Ascending aorta (tissue), 2 donors: ENCODE data around the gene FKBP2. TPM values are rescaled to one million over a fixed set of nuclear protein-coding genes. Genes with fewer than 3 reads are reported as not detected.

Experiments used
- DNase-seq, 2 donors: peaks; one replicate each; pipeline ENCODE4 v3.0.0-alpha.2; 2019; ENCODE audit warnings: low spot score in 2 of 2
- H3K27ac ChIP-seq, 2 donors: fragments of 200-600 bp; sonication (generic); one replicate each; pipeline ENCODE4 v1.5.1; 2016 to 2017; ENCODE audit warnings: mild to moderate bottlenecking in 1 of 2
- H3K27me3 ChIP-seq: fragments of 200-600 bp; sonication (generic); one replicate; pipeline ENCODE4 v1.5.1; 2017
- H3K36me3 ChIP-seq, 2 donors: fragments of 200-600 bp; sonication (generic); one replicate each; pipeline ENCODE4 v1.5.1; 2016
- H3K4me1 ChIP-seq, 2 donors: fragments of 200-600 bp; sonication (generic); one replicate each; pipeline ENCODE4 v1.5.1; 2016 to 2017; ENCODE audit warnings: mild to moderate bottlenecking in 1 of 2
- H3K4me3 ChIP-seq, 2 donors: fragments of 200-600 bp; sonication (generic); one replicate each; pipeline ENCODE4 v1.5.1; 2016 to 2017; ENCODE audit warnings: mild to moderate bottlenecking in 1 of 2
- H3K9me3 ChIP-seq, 2 donors: fragments of 200-600 bp; sonication (generic); one replicate each; pipeline ENCODE4 v1.5.1; 2016
- intact Hi-C: fragments of 100-400 bp; cut with DNase I; formaldehyde crosslinking; loops from one replicate; pipeline ENCODE4 v1.15.1; 2023
- total RNA-seq: library from RNA; depleted of rRNA; stranded (reverse); fragments of >200 nt; gene quantifications from one replicate; pipeline ENCODE4 v1.1.0, GENCODE V29; 2016
- TF ChIP-seq, protein P1 (sequence below), 3 experiments: fragments of 200-600 bp in 2 of 3; fragments of 450-650 bp in 1 of 3; sonication (generic) in 2 of 3; IDR thresholded peaks; one replicate each; pipeline ENCODE4 v1.5.1; 2016 to 2019; ENCODE audit warnings: antibody characterized with exemption in 3 of 3, mild to moderate bottlenecking in 1 of 3, moderate library complexity in 1 of 3

FKBP2 gene
- total RNA-seq, 1 donor from 2014 or later, result 17.7 TPM

DNA sequence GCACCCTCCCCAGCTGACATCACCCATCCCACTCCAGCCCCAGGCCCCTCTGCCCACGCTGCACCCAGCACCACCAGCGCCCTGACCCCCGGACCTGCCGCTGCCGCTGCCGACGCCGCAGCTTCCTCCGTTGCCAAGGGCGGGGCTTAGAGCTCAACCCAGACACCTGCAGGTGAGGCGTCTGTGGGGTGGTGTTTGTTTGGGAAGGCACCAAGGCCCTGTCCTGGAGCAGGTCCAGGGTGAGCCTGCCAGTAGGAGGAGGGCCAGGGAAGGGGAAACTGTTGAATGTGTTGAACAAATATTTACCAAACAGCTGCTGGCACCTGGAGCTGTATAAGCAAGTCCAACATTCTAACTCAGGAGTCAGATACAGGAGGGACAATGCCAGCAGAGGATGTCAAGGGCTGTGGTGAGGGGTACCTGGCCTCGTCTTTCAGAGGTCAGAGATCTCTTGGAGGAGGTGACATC is 3.4 kb upstream of the FKBP2 start:
- Histone ChIP-seq H3K36me3 (peaks cover 17 to 19% of the 10 kb centered on the region in 2 donors), H3K27ac (no peak overlapping the region), H3K4me3 (no peak overlapping the region), H3K9me3 (no peaks in the 10 kb centered on the region), H3K27me3 (no peaks in the 10 kb centered on the region), H3K4me1 (peaks cover 5 to 35% of the 10 kb centered on the region in 2 donors)
- intact Hi-C loops, result no loop called here
- TF ChIP-seq, protein P1, sequence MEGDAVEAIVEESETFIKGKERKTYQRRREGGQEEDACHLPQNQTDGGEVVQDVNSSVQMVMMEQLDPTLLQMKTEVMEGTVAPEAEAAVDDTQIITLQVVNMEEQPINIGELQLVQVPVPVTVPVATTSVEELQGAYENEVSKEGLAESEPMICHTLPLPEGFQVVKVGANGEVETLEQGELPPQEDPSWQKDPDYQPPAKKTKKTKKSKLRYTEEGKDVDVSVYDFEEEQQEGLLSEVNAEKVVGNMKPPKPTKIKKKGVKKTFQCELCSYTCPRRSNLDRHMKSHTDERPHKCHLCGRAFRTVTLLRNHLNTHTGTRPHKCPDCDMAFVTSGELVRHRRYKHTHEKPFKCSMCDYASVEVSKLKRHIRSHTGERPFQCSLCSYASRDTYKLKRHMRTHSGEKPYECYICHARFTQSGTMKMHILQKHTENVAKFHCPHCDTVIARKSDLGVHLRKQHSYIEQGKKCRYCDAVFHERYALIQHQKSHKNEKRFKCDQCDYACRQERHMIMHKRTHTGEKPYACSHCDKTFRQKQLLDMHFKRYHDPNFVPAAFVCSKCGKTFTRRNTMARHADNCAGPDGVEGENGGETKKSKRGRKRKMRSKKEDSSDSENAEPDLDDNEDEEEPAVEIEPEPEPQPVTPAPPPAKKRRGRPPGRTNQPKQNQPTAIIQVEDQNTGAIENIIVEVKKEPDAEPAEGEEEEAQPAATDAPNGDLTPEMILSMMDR (IDR thresholded peaks at IDR 0.05), result no peak
- DNase-seq, result no peak

- no peak for DNase-seq
- H3K36me3 ChIP-seq, result peaks cover 17 to 19% of the 10 kb centered on the region in 2 donors
- TF ChIP-seq, protein P1 (IDR thresholded peaks at IDR 0.05), result no peak
- peaks cover 5 to 35% of the 10 kb centered on the region in 2 donors for H3K4me1 ChIP-seq
- H3K4me3 ChIP-seq, result no peak overlapping the region
- H3K9me3 ChIP-seq, result no peaks in the 10 kb centered on the region
- H3K27me3 ChIP-seq, result no peaks in the 10 kb centered on the region
- H3K27ac ChIP-seq, result peak overlapping the region in 1 of 2 donors; percentile 22
- intact Hi-C loops, result no loop called here
These were observed 2.8 kb upstream of the FKBP2 start for GRCh38 chr11:64238076-64238475.

GRCh38 chr11:64238999-64239398 is 1.9 kb upstream of the FKBP2 start:
- no peaks in the 10 kb centered on the region for H3K27me3 ChIP-seq
- TF ChIP-seq, protein P1 (IDR thresholded peaks at IDR 0.05), result no peak
- peak overlapping the region; percentile 99 for H3K27ac ChIP-seq
- H3K4me1 ChIP-seq, result peaks cover 5 to 36% of the 10 kb centered on the region in 2 donors
- DNase-seq, result no peak
- H3K9me3 ChIP-seq, result no peaks in the 10 kb centered on the region
- H3K36me3 ChIP-seq, result peaks cover 25 to 27% of the 10 kb centered on the region in 2 donors
- H3K4me3 ChIP-seq, result no peak overlapping the region
- intact Hi-C loops, result no loop called here

DNA sequence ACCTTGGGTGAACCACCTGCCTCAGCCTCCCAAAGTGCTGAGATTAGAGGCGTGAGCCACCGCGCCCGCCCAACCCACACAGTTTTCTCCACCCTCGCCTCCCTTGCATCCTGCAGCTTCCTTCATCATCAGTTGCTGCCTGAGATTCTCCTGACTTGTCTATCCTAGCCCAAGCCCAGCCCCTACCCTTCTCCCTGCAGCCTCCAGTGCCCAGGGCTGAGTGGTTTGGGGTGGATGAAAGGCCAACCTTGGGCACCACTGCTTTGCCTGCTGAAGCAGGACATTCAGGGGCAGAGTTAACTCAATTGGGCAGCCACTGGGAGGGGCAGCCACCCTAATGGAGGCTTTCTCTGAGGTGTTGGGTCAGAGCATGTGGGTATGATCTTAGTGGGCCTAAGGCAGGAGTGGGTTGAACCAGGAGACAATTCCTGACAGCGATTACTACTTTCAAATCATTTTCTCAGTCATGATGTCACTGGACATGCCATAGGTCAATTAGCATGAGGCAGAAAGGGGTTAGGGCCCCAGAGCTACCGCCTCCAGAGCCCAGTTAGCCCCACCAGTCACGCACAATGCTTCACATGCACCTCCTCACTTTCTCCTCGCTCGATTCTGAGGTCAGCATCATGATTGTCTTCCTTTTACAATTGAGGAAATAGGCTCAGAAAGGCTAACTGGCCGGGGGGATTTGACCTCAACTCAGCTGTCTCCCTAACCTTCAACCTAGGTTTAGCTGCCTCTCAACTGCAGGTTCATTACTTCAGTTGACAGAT is 1.0 kb upstream of the FKBP2 start:
- intact Hi-C loops, result loop anchor here (2.0 kb wide), 1 partner anchor 65 kb away; the partner anchor contains the start of gene ESRRA
- peak overlapping the region; percentile 99 for H3K27ac ChIP-seq

GRCh38 chr11:64241241-64241490 is 271 bp downstream of the FKBP2 start:
- H3K4me3 ChIP-seq, result peak overlapping the region; percentile 91 to 97
- peak; percentile 97 to 100 for DNase-seq
- intact Hi-C loops, result loop anchor here (1.0 to 2.0 kb wide), 2 partner anchors 29 to 64 kb away; partner anchors contain the start of gene ESRRA
- TF ChIP-seq, protein P1 (IDR thresholded peaks at IDR 0.05), result no peak
- H3K9me3 ChIP-seq, result no peaks in the 10 kb centered on the region
- peaks cover 28 to 32% of the 10 kb centered on the region in 2 donors for H3K36me3 ChIP-seq
- no peaks in the 10 kb centered on the region for H3K27me3 ChIP-seq
- H3K4me1 ChIP-seq, result peaks cover 6 to 28% of the 10 kb centered on the region in 2 donors
- H3K27ac ChIP-seq, result peak overlapping the region; percentile 99

More for the DNA sequence above, 1.0 kb upstream of the FKBP2 start:
- TF ChIP-seq, protein P1 (IDR thresholded peaks at IDR 0.05), result no peak
- no peaks in the 10 kb centered on the region for H3K27me3 ChIP-seq
- H3K4me1 ChIP-seq, result peaks cover 5 to 37% of the 10 kb centered on the region in 2 donors
- peak overlapping the region; percentile 91 to 97 for H3K4me3 ChIP-seq
- no peaks in the 10 kb centered on the region for H3K9me3 ChIP-seq
- H3K36me3 ChIP-seq, result peaks cover 28 to 32% of the 10 kb centered on the region in 2 donors
- DNase-seq, result no peak
